ENCODE measurements around the gene LPCAT1.

- TF ChIP-seq CTCF (IDR thresholded peaks at IDR 0.05; ENCODE audit: low read depth, low read length, poor library complexity, severe bottlenecking) (no peak), EZH2phosphoT487 (IDR thresholded peaks at IDR 0.05; ENCODE audit: borderline replicate concordance, low read length) (no peak)
Observed at GRCh38 chr5:1544294-1544961, 20.7 kb upstream of the LPCAT1 start.
